K562 (cell line): ENCODE measurements around the gene CAPN5. TPM values are rescaled to one million over a fixed set of nuclear protein-coding genes. Genes with fewer than 3 reads are reported as not detected.

Source experiments
- ATAC-seq: fragments of 200-7000 bp; cut with Tn5 transposase; 3 replicates; pipeline ENCODE4 v1.9.1; 2020; ENCODE audit warnings: moderate library complexity
- BruUV-seq: library from RNA; stranded (reverse); fragments of 400-500 nt; replicated peaks from 2 replicates; lab custom pipeline; 2021; lab: Mats Ljungman, UMichigan
- CTCF ChIA-PET: fragments of 300-600 bp; formaldehyde crosslinking; extraction: SDS; loops from one replicate; lab custom pipeline; 2021; ENCODE audit warnings: low intra/inter-chr PET ratio; lab: Yijun Ruan, JAX
- POLR2A ChIA-PET: fragments of 300-600, 350-650 bp; sonication (Branson Sonifier 250); formaldehyde crosslinking; extraction: SDS; loops from one replicate; lab custom pipeline; 2021; ENCODE audit warnings: antibody characterized with exemption, inconsistent platforms; lab: Yijun Ruan, JAX
- DNase-seq, 4 experiments: peaks; one replicate each; pipeline versions ENCODE4 v3.0.0 to v3.0.0-alpha.2; 2011 to 2018; ENCODE audit warnings: low spot score in 3 of 4, mixed read lengths in 3 of 4; ENCODE audit errors: extremely low read depth in 1 of 4
- FAIRE-seq: peaks from 2 replicates; lab custom pipeline; 2011; peaks lifted over from hg19 to GRCh38; lab: Jason Lieb, UNC
- H2AFZ ChIP-seq: 2 replicates; pipeline ENCODE4 v1.6.0; 2011; ENCODE audit warnings: low read depth, low read length, control low read depth, inconsistent platforms
- H3K27ac ChIP-seq: fragments of 200-600 bp; 3 replicates; pipeline ENCODE4 v1.8.0; 2011; ENCODE audit warnings: low read depth, mild to moderate bottlenecking, control low read depth, inconsistent platforms, low read length, moderate library complexity, mixed read lengths; ENCODE audit errors: extremely low read depth
- H3K27me3 ChIP-seq, 2 experiments: fragments of 300-600 bp in 1 of 2; 2 replicates in 1 of 2; 3 replicates in 1 of 2; pipeline versions ENCODE4 v1.6.0 to v1.8.0; 2011; ENCODE audit warnings: inconsistent platforms in 2 of 2, low read length in 2 of 2, mild to moderate bottlenecking in 1 of 2, mixed read lengths in 1 of 2, moderate library complexity in 1 of 2; ENCODE audit not compliant: control insufficient read depth in 2 of 2, insufficient read depth in 2 of 2
- H3K36me3 ChIP-seq: fragments of 300-600 bp; 3 replicates; pipeline ENCODE4 v1.8.0; 2011; ENCODE audit warnings: mild to moderate bottlenecking, low read length, inconsistent platforms; ENCODE audit not compliant: control insufficient read depth, insufficient read depth
- H3K4me1 ChIP-seq, 2 experiments: fragments of 200-600 bp in 1 of 2; replicated peaks in 1 of 2; 2 replicates in 1 of 2; 3 replicates in 1 of 2; pipeline versions ENCODE4 v1.5.1 to v1.8.0; 2011; ENCODE audit warnings: inconsistent platforms in 2 of 2, low read length in 2 of 2, mild to moderate bottlenecking in 1 of 2, mixed read lengths in 1 of 2, moderate library complexity in 1 of 2; ENCODE audit not compliant: control insufficient read depth in 2 of 2, insufficient read depth in 2 of 2
- H3K4me2 ChIP-seq: 2 replicates; pipeline ENCODE4 v1.6.1; 2011; ENCODE audit warnings: low read length, control low read depth, inconsistent platforms, mixed read lengths; ENCODE audit not compliant: insufficient read depth
- H3K4me3 ChIP-seq: fragments of 200-600 bp; sonication (generic), shearing (Covaris generic); 2 replicates; pipeline ENCODE4 v1.5.1; 2016; ENCODE audit warnings: control low read depth, inconsistent platforms
- H3K79me2 ChIP-seq: fragments of 200-600 bp; 3 replicates; pipeline ENCODE4 v1.8.0; 2011; ENCODE audit warnings: low read length, inconsistent platforms; ENCODE audit not compliant: control insufficient read depth, insufficient read depth
- H3K9ac ChIP-seq, 2 experiments: 2 replicates each; pipeline versions ENCODE4 v1.6.0 to v1.6.1; 2011; ENCODE audit warnings: low read depth in 2 of 2, low read length in 2 of 2, control low read depth in 1 of 2, inconsistent platforms in 1 of 2, mild to moderate bottlenecking in 1 of 2, mixed read lengths in 1 of 2; ENCODE audit not compliant: insufficient read depth in 1 of 2
- H3K9me1 ChIP-seq: one replicate; pipeline ENCODE4 v1.6.0; 2011; ENCODE audit warnings: inconsistent platforms, mild to moderate bottlenecking, low read length, moderate library complexity; ENCODE audit not compliant: control insufficient read depth, insufficient read depth
- H3K9me3 ChIP-seq: replicated peaks from 2 replicates; pipeline ENCODE4 v1.5.1; 2011; ENCODE audit warnings: low read depth, low read length, inconsistent platforms; ENCODE audit not compliant: control insufficient read depth, insufficient read depth
- H4K20me1 ChIP-seq: replicated peaks from 2 replicates; pipeline ENCODE4 v1.6.1; 2011; ENCODE audit warnings: low read length, inconsistent platforms, mixed read lengths; ENCODE audit not compliant: control insufficient read depth, insufficient read depth
- ARHGAP35 ChIP-seq: fragments of 450-650 bp; IDR thresholded peaks from 2 replicates; pipeline ENCODE4 v1.6.1; 2018; ENCODE audit not compliant: partially characterized antibody
- BCOR ChIP-seq: fragments of 450-650 bp; IDR thresholded peaks from 2 replicates; pipeline ENCODE4 v1.6.1; 2016
- CEBPB ChIP-seq: fragments of 450-650 bp; IDR thresholded peaks from 2 replicates; pipeline ENCODE4 v1.6.1; 2016; ENCODE audit warnings: missing genetic modification characterization, missing compliant biosample characterization
- ETV6 ChIP-seq, 3 experiments: fragments of 150-350 bp in 1 of 3; sonication (generic) in 1 of 3; formaldehyde crosslinking in 1 of 3; IDR thresholded peaks; 2 replicates each; pipeline versions ENCODE4 v1.6.1 to v1.8.0; 2014 to 2022; ENCODE audit warnings: borderline replicate concordance in 2 of 3, low read depth in 2 of 3, antibody characterized with exemption in 1 of 3, low read length in 1 of 3, mild to moderate bottlenecking in 1 of 3, missing genetic modification reagents in 1 of 3
- HCFC1 ChIP-seq: IDR thresholded peaks from 2 replicates; pipeline ENCODE4 v1.6.1; 2012; ENCODE audit warnings: low read depth, low read length, improper control_type of control experiment
- KDM1A ChIP-seq, 2 experiments: fragments of 450-650 bp; IDR thresholded peaks; 2 replicates each; pipeline ENCODE4 v1.6.1; 2016; ENCODE audit warnings: mild to moderate bottlenecking in 2 of 2
- KDM2B ChIP-seq: fragments of 250-450 bp; sonication (Bioruptor Pico); IDR thresholded peaks from 2 replicates; pipeline ENCODE4 v1.8.0; 2021; ENCODE audit warnings: mild to moderate bottlenecking, moderate library complexity
- NRF1 ChIP-seq, 2 experiments: fragments of 450-650 bp; IDR thresholded peaks in 1 of 2; conservative IDR thresholded peaks in 1 of 2; 2 replicates each; pipeline ENCODE4 v1.6.1; 2014; ENCODE audit warnings: mild to moderate bottlenecking in 2 of 2
- PHF20 ChIP-seq: fragments of 450-650 bp; IDR thresholded peaks from 2 replicates; pipeline ENCODE4 v1.6.1; 2018; ENCODE audit not compliant: partially characterized antibody
- PHTF2 ChIP-seq: fragments of 250-450 bp; sonication (Bioruptor Pico); IDR thresholded peaks from 2 replicates; pipeline ENCODE4 v1.5.0; 2021; ENCODE audit warnings: mild to moderate bottlenecking
- PYGO2 ChIP-seq: fragments of 450-650 bp; IDR thresholded peaks from 2 replicates; pipeline ENCODE4 v1.6.1; 2016; ENCODE audit warnings: mild to moderate bottlenecking, missing genetic modification characterization, moderate library complexity, missing compliant biosample characterization
- RAD21 ChIP-seq, 2 experiments: fragments of 250-450 bp in 1 of 2; fragments of 450-650 bp in 1 of 2; sonication (Bioruptor Pico) in 1 of 2; formaldehyde crosslinking in 1 of 2; IDR thresholded peaks in 1 of 2; conservative IDR thresholded peaks in 1 of 2; 2 replicates each; pipeline versions ENCODE4 v1.4.0 to v1.8.0; 2020 to 2022; ENCODE audit warnings: mild to moderate bottlenecking in 2 of 2, moderate library complexity in 1 of 2
- RFX7 ChIP-seq: fragments of 250-450 bp; sonication (Bioruptor Pico); IDR thresholded peaks from 2 replicates; pipeline ENCODE4 v1.5.1; 2021; ENCODE audit warnings: mild to moderate bottlenecking
- THAP7 ChIP-seq: fragments of 250-450 bp; sonication (Bioruptor Pico); IDR thresholded peaks from 2 replicates; pipeline ENCODE4 v1.5.0; 2021
- WHSC1 ChIP-seq: IDR thresholded peaks from one replicate; pipeline ENCODE4 v1.6.1; 2012; ENCODE audit warnings: low read length, control low read depth, inconsistent platforms
- ZHX1 ChIP-seq: fragments of 150-350 bp; conservative IDR thresholded peaks from 2 replicates; pipeline ENCODE4 v1.6.1; 2014; ENCODE audit warnings: low read length
- ZNF41 ChIP-seq: fragments of 250-450 bp; sonication (Bioruptor Pico); conservative IDR thresholded peaks from 2 replicates; pipeline ENCODE4 v1.4.0; 2020; ENCODE audit warnings: mild to moderate bottlenecking
- WGBS: fragments of 100-300 bp; shearing (Covaris generic); methylation state at CpG from one replicate; pipeline ENCODE4 v1.1.6; 2016; ENCODE audit warnings: low coverage, mixed read lengths; ENCODE audit not compliant: insufficient coverage; ENCODE audit errors: missing lambda C conversion rate; 5-methylcytosine and 5-hydroxymethylcytosine counted together
- in situ Hi-C: fragments of 300-500 bp; cut with MboI; formaldehyde crosslinking; loops from 4 replicates; pipeline ENCODE4 v1.15.0; 2018; ENCODE audit warnings: inconsistent platforms, mixed read lengths
- intact Hi-C: fragments of 100-400 bp; cut with micrococcal nuclease; formaldehyde crosslinking; loops from 2 replicates; pipeline ENCODE4 v1.14.2; 2022
- polyA plus RNA-seq, 8 experiments: library from polyadenylated mRNA; depleted of rRNA in 4 of 8; stranded (reverse) in 5 of 8; unstranded in 3 of 8; fragments of >200 nt; fragmentation: Nextera tagmentation in 2 of 8; fragmentation: Illumina TruSeq in 1 of 8; extraction: Ambion mirVana in 2 of 8; extraction: Trizol in 1 of 8; gene quantifications; 2 replicates each; pipeline versions ENCODE4 v1.2.1 to v1.2.3, GENCODE V29; 2011 to 2014; ENCODE audit warnings: inconsistent platforms in 1 of 8, missing spikeins in 1 of 8
- total RNA-seq, 7 experiments: library from RNA; depleted of rRNA in 6 of 7; stranded (reverse); fragments of >200 nt in 6 of 7; fragmentation: Illumina TruSeq in 2 of 7; extraction: Trizol in 2 of 7; gene quantifications; 2 replicates each; pipeline versions ENCODE4 v1.2.1 to v1.2.3, GENCODE V29; 2011 to 2021; ENCODE audit warnings: low replicate concordance in 1 of 7

Gene CAPN5
- total and polyA plus RNA-seq, 9 of the 15 experiments (the other 6 are each of a cell fraction or from before 2014, with no cell fraction given) = 0.04 to 0.44 (median 0.14) TPM; not detected in 2

- peak overlapping the region; percentile 41; the same call in 1 of the 2 replicates for H3K4me2 ChIP-seq
- peaks cover 6 to 17% of the 10 kb centered on the region in 2 experiments; a peak in 4 of 5 replicates for H3K4me1 ChIP-seq
- 0 out of 2 replicates have a peak, but pooled peaks cover 3% of the 10 kb centered on the region for H4K20me1 ChIP-seq
- in situ Hi-C loops (no loop called here), intact Hi-C loops (no loop called here)
- BruUV-seq = no TSS peak
- no peak overlapping the region for H3K4me3 ChIP-seq
- ChIA-PET POLR2A (interaction anchor here (1.0 kb wide), 1 partner anchor 28 kb away, joined by 3 read pairs; no protein-coding TSS in a partner anchor), CTCF (no interaction called here)
- no peaks in the 10 kb centered on the region for H3K36me3 ChIP-seq
- no peak overlapping the region for H3K9ac ChIP-seq
- ATAC-seq (peak; percentile 87), DNase-seq (peak; percentile 60 to 81 (median 74)), FAIRE-seq (no peak)
- peak overlapping the region; percentile 38 for H2AFZ ChIP-seq
- no peaks in the 10 kb centered on the region for H3K79me2 ChIP-seq
- WGBS = 14% methylated on average over 15 of the region's 20 CpGs
- H3K27me3 ChIP-seq = peaks cover 0 to 47% of the 10 kb centered on the region in 2 experiments; a peak in 2 of 5 replicates
- H3K9me3 ChIP-seq = no peaks in the 10 kb centered on the region
- H3K27ac ChIP-seq = no peak overlapping the region
- H3K9me1 ChIP-seq = peaks cover 2% of the 10 kb centered on the region
- TF ChIP-seq KDM2B (CRISPR knock-in tag) = no peak
- TF ChIP-seq THAP7 (CRISPR knock-in tag) = no peak
- no peak for TF ChIP-seq ZNF41 (CRISPR knock-in tag)
- no peak for TF ChIP-seq ZHX1
- peak; percentile 68 to 75 for TF ChIP-seq NRF1 (conservative IDR thresholded peaks at IDR 0.05 in 1 of 2, IDR thresholded peaks at IDR 0.05 in 1 of 2)
- no peak for TF ChIP-seq BCOR
- no peak for TF ChIP-seq PYGO2 (tag)
- no peak for TF ChIP-seq PHTF2 (CRISPR knock-in tag)
- TF ChIP-seq ETV6 (IDR thresholded peaks at IDR 0.05; ENCODE audit: borderline replicate concordance in 1 of 2, low read depth in 2 of 2, low read length in 1 of 2) = no peak
- no peak for TF ChIP-seq ETV6 (CRISPR knock-in tag; IDR thresholded peaks at IDR 0.05; ENCODE audit: borderline replicate concordance)
- no peak for TF ChIP-seq ARHGAP35
- TF ChIP-seq RFX7 (CRISPR knock-in tag) = no peak
- TF ChIP-seq PHF20 = no peak
- no peak for TF ChIP-seq KDM1A (IDR thresholded peaks at IDR 0.05)
- TF ChIP-seq WHSC1 = no peak
- no peak for TF ChIP-seq HCFC1
- TF ChIP-seq CEBPB (tag) = no peak
- 0 out of 4 replicates have a peak, but pooled peaks of 1 of the 2 experiments have one; percentile 5 for TF ChIP-seq RAD21 (CRISPR knock-in tag; conservative IDR thresholded peaks at IDR 0.05 in 1 of 2, IDR thresholded peaks at IDR 0.05 in 1 of 2)
Observed at GRCh38 chr11:77171885-77172665, 105.3 kb downstream of the CAPN5 start.
